Measurements from ENCODE around the gene TRIM45.
"Not testable (repeated sequence)": the region's sequence is repeated elsewhere in the genome, so short reads cannot be mapped to it uniquely, and the experiment has no call there.

Gene TRIM45

DNA sequence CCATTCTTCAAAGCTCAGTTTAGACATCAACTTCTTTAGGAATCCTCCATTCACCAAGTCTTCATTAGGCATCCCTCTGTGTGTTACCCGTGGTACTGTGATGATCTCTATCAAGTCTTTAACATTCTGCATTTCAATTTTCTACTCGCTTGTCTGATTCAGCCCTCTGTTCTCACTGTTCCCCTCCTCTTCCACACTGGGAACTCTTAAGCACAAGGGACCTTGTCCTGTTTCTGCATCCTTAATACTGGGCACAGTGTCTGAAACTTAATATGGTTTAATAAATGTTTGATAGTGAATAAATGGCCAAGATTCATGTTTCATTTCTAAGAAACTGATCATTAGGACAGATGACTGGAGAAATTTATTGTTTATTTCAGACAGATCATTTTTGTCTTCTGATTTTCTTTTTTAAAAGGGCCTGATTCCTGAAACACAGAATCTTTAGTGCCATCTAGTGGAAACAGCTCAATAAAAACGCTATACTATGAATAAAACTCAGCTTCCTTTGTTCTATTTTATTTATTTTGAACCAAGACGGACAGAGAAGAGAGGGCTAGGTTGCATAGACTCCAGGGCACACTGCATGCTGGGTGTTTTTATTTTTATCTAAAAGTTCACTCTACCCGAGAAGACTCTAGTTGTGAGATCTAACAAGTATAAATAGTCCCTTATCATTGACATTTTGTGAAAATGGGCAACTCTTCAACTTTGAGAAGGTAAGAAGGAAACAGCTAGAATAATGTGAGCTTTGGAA is 7.0 kb upstream of the TRIM45 start:
- DNase-seq, result no peak

DNA sequence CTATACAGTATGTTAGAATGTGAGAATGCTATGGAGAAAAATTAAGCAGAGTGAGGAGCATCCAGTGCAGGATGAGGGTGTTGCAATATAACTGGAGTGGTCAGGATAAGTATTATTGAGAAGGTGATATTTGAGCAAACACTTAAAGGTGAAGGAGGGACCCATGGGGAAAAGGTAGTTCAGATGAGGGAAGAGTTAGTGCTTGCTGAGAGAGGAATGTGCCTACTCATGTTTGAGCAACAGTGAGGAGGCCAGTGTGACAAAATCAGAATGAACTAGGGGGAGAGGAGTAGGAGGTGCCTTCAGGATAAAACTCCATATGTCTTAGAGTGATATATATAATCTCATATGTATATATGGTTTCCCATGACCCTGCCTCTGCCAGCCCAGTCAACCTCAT is 6.2 kb upstream of the TRIM45 start:
- DNase-seq, result no peak

DNA sequence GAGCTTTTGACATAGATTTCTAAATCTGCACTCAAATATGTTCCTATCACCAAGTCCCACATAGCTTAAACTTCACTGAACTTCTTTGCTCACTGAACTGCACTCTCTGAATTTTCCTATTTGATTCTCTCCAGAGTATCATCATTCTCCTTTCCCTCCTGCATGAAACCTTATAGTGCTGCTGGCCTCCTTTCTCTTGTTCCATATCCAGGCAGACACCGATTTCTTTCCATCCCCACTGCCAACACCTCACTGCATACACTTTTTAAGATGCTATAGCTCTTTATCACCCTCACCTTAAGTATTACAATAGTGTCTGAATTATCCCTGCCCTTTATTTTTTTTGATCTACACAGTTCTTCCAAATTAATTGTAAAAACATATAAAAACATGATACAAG is 3.1 kb upstream of the TRIM45 start:
- DNase-seq, result no peak

DNA sequence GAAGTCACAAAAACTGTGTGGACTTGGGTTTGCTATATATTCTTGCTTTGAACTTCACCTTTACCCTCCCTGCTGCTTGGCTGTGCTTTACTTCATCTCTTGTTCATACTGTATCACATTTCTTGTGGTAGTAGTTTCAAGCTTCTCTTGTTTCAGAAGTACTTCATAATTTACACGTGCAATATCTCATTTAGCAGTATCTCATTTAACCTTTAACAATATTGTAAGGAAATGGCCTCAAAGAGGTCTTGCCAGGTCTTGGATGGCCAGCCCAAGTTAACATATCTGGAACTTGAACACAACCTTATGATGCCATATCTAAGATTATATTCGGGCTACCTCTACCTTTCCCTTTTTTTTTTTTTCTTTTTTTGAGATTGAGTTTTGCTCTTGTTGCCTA is 1.7 kb upstream of the TRIM45 start:
- DNase-seq, result no peak

DNA sequence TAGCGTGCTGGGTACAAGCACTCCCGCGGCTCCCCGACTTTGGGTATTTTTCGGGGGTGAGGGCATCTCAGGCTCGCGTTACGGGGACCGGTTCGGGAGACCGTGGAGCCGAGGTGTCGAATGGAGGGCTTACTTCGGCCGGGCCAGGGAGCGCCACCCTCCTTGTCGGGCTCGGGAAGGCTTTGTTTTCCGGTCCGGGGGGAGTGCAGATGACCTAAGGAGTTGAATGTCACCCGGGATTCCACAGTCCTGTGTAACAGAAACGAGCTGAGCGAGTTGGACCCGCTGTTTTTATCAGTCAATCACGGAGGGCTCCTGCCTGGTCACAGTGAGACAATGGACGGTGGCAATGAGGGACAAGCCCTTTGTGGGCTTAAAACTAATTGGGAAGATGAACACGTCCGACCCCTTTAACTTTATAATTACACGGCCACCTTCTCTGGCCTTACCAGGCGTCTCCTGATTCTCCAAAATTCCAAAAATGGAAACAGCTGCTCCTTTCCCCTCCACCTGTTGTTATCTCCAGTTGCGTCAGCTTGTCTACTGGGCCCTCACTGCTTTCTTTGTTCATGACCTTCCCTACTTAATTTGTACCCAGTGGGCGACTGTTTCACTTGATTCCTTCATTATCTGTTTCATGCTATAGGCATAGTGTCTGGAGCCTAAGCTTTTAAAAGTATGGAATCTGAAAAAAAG is 929 bp upstream of the TRIM45 start:
- DNase-seq, result no peak

DNA sequence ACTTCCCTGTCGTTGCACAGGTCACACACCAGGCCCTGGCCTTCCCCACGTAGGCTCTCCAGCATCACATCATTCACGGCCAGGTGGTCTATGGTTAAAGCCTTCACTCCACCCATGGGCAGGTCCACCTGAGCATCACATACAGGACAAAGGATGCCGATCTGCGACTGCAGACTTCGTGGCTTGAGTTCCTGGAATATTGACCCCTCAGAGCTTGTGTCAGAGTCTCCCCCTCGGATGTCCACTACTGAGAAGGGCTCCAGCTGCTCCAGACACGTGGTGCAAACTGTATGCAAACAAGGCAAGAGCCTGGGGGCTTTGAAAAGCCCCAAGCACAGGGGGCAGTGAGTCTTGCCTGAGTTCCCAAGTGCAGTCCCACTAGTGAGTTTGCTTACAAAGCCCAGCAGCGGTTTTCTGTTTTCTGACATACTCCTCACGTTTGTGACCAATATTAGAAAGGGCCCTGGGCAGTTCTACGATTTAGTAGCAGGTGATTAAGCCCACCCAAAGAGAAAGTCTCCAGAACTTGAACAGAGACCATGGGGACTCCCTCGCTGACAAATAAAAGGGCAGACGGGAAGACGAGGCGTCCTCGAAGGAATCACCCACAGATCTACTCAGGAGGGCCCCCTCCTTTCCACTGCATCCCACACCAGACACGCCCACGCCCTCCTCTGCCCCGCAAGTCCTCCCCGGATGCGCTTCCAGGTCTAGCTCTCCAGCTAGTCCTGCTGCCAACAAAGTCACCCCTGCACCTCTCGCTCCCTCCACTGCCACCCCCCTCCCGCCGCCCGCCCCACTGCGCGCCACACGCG is 568 bp downstream of the TRIM45 start:
- no peak for DNase-seq

DNA sequence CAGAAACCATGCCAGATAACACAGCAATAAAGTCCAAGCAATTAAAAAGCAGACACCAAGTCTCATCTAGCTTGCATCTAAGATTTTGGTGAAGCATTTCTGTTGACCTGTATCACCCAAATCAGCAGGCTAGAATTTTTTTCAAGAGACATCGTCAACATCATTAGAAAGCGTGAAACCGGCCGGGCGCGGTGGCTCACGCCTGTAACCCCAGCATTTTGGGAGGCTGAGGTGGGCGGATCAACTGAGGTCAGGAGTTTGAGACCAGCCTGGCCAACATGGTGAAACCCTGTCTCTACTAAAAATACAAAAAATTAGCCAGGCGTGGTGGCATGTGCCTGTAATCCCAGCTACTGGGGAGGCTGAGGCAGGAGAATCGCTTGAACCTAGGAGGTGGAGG is 2.4 kb downstream of the TRIM45 start:
- not testable (repeated sequence) for DNase-seq

DNA sequence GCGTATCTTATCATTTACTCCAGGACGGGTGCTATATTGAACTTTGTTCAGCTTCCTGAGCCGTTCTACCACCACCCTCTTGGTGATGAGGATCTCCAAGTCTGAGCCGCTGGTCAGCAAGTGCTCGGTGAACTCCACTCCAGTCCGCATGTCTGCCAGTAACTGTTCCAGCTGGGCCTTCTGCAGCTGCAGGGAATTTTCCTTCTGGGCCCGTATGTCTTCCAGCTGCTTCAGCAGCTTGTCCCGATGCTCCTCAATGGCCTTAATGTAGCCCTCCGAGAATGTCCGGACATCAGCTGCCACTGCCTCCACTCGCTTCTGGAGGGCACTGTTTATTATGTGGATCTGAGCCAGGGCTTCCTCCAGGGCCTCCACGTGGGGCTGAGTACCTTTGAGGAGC is 3.4 kb downstream of the TRIM45 start:
- DNase-seq, result no peak

DNA sequence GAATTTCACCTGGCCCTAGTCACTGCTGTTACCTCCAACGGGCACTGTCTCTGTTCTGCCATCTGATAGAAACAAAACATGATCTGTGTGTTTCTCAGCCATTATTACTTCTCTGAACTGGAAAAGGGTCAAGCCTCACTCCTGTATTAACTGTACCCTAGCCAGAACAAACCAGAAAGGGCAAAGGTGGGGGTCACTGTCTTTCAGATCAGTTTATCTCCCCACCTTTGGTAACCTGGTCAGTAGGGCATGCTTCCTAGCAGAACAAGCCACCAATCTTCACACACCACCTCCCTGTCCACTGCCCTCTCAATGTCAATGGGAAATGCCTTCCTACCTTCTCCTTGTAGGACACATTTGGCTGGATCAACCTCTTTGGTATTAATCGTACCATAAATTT is 3.9 kb downstream of the TRIM45 start:
- DNase-seq, result no peak

DNA sequence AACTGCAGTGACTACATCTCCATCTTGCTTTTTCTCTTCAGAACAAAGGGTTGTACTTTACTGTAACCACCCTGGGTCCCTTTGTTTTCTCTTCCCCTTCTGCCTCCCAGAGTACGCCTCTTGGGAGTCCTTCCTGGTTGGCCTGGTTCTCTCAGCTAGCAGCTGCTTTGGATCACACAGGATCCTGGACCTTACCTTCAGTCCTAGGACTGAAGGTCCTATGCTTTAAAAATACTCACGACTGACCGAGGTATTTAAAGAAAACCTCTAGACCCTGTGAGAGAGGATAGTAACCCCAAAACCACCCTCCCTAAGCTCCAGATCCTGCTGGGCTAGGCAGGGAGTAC is 4.8 kb downstream of the TRIM45 start:
- no peak for DNase-seq

DNA sequence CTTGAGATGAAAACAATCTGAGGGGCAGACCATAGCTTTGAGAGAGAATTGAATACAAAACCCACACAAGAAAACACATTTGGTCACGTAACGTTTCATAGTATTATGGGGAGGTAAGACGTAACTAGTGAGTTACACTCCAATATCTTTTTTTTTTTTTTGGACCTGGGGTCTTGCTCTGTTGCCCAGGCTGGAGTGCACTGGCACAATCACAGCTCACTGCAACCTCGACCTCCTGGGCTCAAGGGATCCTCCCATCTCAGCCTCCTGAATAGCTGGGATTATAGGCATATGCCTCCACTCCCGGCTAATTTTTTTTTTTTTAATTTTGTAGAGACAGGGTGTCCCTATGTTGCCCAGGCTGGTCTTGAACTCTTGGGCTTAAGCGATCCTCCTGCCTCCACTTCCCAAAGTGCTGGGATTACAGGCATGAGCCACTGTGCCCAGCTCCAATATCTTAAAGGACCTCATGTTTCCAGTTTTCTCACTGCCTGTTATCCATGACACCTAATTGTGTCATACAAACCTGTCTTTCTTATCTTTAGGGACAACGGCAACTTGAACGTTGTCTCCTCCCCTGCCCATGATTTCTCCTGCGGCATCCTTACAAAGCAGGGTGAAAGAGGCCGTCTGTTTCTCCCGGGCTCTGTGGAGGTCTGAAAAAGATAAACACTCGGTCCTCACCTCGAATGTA is 5.3 kb downstream of the TRIM45 start:
- no peak for DNase-seq

DNA sequence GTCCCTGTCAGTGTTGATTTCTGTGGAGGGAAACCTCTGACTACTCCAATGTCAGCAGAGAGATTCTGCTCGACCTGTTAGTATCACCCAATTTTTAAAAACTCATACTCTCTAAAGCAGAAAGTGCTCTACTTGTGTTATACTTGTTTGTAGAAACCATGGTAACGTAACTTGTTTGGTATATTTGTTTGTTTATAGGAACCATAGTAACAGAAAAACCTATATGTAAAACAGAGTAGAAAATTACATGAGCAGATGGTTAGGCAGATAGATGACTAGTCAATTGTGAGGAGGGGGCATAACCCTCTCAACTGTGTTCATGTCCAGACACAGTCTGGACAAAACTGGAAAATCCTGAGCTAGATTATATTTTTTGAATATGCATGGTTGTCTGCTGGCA is 6.7 kb downstream of the TRIM45 start:
- no peak for DNase-seq

DNA sequence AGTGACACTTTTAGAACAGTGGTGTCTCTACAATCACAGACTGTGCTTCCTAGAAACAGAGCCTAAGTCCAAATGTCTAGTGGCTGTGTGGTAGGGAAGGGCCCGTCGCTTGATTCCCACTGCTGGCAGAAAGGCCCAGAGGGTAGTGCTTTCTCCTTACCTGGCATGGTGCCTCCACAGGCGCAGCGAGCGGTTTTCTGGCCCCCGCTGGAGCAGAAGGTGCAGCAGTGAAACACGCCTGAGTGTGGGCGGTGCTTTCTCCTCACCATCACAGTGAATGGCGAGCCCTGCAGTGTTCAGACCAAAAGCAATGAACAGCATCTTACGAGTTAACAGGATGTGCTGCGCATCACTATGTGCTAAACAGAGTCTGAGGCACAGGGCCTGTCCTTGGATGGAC is 8.3 kb downstream of the TRIM45 start:
- DNase-seq, result no peak

DNA sequence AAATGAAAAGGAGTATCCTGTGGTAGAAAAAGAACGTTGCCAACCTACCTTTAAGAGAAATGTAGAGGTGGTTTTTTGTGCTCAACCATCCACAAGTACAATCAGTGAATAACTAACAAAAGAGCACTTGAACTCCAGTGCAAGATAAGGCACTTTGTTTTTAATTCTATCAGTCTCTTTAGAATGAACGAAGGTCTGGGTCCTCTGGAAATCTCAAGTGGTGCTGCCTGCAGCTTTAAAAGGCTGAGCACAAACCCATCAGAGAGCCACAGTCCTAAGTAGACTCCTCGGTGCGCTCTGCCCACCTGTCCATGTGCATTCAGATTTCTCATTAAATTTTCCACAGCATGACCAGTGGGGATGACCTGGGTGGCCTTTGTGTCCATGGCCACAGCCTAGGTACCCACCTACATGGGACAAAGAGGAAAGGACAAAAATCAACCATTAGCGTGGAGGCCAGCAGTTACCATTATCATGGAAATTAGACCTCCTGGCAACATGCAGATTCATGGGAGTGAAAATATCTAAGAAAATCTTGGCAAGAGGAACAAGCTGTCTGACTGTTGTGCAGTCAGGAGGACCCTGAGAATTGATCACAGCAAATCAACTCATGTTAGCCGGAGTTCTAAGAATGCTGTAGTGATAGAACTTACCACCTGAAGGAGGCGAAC is 9.4 kb downstream of the TRIM45 start:
- DNase-seq, result no peak

DNA sequence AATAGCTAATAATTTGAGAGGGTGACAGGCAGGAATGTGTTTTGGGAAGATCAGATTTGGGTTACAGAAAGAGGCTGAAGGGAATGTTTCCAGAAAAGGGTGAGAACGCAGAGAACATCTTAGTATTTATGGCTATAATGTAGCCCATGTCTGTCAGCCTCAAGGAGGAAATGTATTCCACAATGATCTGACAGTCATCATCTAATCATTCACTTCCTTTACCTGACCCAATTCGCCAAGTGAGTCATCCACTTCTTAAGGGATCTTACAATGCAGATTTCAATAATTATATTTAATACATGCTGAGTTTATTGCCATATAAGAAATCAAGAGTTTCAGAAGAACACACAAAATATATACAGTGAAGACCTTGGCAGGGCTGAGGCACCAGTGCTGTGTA is 10.8 kb downstream of the TRIM45 start:
- DNase-seq, result no peak

DNA sequence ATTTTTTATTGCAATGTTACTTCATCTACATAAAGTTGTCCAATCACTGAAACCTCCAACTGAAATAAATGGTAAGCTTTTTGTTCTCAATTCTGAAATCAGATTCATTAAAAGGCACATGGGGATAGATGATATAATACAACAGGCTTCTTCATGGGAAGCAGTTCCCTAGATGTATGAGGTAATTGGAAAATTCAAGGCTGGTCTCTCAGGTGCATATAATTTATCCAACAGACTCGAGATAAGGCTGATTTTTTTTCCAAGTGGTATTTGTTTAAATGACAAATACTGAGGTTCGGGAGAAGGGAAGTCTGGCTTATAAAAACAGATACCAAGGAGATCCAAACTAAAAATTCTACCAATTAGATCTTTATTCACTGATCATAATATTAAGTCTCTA is 14.2 kb downstream of the TRIM45 start:
- DNase-seq, result no peak

DNA sequence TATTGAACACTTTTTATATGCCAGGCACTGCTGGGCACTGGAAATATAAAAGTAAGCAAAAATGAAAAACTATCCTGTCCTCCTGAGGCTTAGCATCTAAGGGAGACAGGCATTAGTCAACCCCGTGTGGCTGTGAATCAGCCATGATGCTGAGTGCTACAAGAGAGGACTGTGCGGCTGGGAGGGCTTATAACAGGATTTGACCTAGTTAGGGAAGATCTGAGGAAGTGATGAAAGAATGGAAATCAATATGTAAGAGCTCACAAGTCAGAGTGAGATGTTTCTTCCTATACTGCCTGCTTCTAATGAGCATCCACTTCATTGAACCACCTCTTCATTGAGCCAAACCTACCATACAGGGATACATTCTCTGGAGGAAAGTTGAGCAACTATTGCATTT is 15.1 kb downstream of the TRIM45 start:
- DNase-seq, result no peak

DNA sequence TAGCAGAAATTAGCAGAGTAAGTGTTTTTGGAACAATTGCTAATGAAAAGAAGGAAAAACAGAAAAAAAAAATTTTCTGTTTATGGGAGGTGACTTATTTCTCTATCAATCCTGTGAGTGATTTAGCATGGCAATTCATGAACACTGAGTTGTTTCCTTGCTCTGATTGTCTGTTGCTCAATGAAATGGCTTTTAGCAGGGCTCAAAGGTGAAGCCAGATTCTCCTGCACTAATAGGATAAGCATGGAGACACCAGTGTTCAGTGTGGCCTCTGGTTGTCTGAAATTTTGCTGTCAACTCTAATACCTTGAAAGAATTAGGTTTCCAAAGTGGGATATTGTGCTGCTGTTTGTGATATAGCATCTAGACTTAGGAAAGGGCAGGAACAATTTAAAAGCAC is 15.8 kb downstream of the TRIM45 start:
- DNase-seq, result no peak

DNA sequence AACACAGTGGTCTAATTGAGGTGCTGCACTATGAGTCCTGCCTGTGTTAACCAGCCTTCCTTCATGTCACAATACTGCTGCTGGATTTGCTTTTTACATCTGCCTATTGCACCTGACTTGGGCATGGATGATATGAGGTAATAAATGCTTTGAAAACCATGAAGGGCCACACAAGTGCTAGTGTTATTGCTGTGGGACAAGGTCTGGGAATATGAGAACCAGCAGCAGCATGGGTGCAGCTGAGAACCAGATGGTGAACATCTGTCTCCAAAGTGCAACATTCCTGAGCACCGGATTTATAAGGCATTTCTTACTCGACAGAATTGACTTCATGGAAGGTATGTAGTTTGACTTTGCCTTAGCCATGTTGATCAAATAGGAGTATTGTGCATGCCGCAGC is 16.6 kb downstream of the TRIM45 start:
- DNase-seq, result no peak

DNA sequence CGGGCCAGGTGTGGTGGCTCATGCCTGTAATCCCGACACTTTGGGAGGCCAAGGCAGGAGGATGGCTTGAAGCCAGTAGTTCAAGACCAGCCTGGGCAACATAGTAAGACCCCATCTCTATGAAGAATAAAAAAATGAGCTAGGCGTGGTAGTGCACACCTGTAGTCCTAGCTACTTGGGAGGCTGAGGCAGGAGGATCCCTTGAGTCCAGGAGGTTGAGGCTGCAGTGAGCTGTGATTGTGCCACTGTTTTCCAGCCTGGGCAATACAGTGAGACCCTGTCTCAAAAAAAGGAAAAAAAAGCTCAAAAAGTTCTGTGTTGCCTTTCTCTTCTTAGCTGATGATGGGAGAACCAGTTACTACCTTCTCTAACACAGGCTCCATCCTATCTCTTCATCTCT is 19.7 kb downstream of the TRIM45 start:
- DNase-seq, result not testable (repeated sequence)

DNA sequence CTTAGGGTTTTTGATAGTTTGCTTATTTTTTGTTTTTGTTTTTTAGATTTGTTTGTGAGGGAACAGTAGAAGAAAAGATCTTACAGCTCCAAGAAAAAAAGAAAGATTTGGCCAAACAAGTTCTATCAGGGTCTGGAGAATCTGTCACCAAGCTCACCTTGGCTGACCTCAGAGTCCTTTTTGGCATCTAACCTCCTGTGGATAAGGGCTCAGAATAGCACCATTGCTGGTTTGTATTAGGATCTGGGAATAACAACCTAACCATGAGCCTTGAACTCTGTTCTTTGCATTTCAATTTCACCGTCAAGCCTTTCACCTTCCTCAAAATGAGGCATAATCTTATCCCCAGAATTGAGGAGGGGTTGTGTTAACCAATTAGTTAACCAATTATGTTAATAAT is 20.2 kb downstream of the TRIM45 start:
- no peak for DNase-seq

DNA sequence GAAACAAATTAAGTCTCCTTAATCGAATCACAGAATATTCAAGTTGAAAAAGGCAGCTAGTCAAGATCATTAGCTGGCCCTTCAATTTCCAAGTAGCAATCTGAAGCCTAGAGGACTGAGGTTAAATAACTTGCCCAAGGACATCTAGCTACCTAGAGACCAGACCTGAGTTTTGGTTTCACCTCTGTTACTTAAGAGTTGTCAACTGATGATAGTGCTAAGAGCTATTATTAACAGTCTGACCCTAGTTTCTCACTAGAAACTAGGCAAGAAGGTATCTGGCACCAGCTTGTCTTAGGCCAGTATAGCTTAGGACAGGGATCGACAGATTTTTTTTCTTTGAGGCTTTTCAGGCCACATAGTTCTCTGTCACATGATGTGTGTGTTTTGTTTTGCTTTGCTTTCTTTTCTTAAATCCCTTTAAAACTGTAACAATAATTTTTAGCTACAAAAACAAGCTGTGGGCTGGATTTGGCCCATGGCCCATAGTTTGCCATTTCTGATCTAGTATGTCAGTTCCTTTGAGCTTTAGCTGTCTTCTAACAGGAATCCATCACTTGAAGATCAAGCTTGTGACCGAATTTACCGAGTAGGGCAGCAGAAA is 23.2 kb downstream of the TRIM45 start:
- DNase-seq, result no peak

DNA sequence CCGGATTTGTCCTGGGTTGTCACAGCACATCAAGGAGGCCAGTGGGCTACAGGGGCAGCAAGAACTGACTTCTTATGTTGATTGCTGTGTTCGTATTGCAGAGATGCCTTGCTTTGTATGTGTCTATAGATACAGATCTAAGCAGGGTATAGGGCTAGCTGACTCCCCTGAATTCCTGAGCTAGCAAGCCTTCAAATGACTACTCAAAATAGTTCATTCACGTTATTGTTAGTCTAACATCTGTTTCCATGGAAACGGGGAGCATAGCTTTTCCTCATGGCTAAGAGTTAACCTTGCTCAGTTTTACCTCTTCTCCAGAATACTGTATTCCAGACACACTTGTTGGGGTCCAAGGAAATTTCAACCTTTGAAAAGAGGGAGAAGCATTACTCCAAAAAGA is 24.1 kb downstream of the TRIM45 start:
- DNase-seq, result no peak

Data from activated CD4-positive, alpha-beta T cell treated with anti-CD3 and anti-CD28 coated beads, Interleukin-2, amount 50 U/mL, for 1 hour (primary cell).